Caco-2 (cell line): Measurements from ENCODE around the gene PER2. TPM values are rescaled to one million over a fixed set of nuclear protein-coding genes. Genes with fewer than 3 reads are reported as not detected.

Source experiments
- BruUV-seq: library from RNA; stranded (reverse); fragments of 400-500 nt; replicated peaks from 2 replicates; lab custom pipeline; 2021; lab: Mats Ljungman, UMichigan
- CTCF ChIA-PET: fragments of 300-600 bp; sonication (Branson Sonifier 250); formaldehyde crosslinking; loops from one replicate; lab custom pipeline; 2022; ENCODE audit warnings: antibody characterized with exemption; lab: Charles Lee
- POLR2A ChIA-PET: fragments of 300-600 bp; sonication (Branson Sonifier 250); formaldehyde crosslinking; loops from one replicate; lab custom pipeline; 2022; ENCODE audit warnings: antibody characterized with exemption; lab: Charles Lee
- DNase-seq, 2 experiments: peaks; one replicate each; pipeline versions ENCODE4 v3.0.0 to v3.0.0-alpha.2; 2020 to 2022
- H3K27me3 ChIP-seq: replicated peaks from 2 replicates; pipeline ENCODE4 v1.6.0; 2011; ENCODE audit warnings: low read length; ENCODE audit not compliant: control insufficient read depth, insufficient read depth
- H3K36me3 ChIP-seq: 2 replicates; pipeline ENCODE4 v1.5.1; 2011; ENCODE audit warnings: low read length; ENCODE audit not compliant: control insufficient read depth, insufficient read depth
- H3K4me1 ChIP-seq: fragments of 250-450 bp; sonication (Bioruptor Pico); 2 replicates; pipeline ENCODE4 v1.5.1; 2020; ENCODE audit warnings: mild to moderate bottlenecking
- H3K4me3 ChIP-seq: 2 replicates; pipeline ENCODE4 v1.5.1; 2011; ENCODE audit warnings: low read depth, mild to moderate bottlenecking, control low read depth, low read length
- H3K9me3 ChIP-seq: fragments of 250-450 bp; sonication (Bioruptor Pico); 2 replicates; pipeline ENCODE4 v1.5.1; 2020; ENCODE audit warnings: mild to moderate bottlenecking, moderate library complexity
- H3K27ac Mint-ChIP-seq: one replicate; pipeline ENCODE4 v1.8.0; 2022; ENCODE audit warnings: mixed read lengths; ENCODE audit not compliant: unreplicated experiment
- H3K27me3 Mint-ChIP-seq: one replicate; pipeline ENCODE4 v1.8.0; 2022; ENCODE audit warnings: mixed read lengths; ENCODE audit not compliant: insufficient read depth, unreplicated experiment
- H3K36me3 Mint-ChIP-seq: one replicate; pipeline ENCODE4 v1.8.0; 2022; ENCODE audit warnings: mild to moderate bottlenecking, mixed read lengths; ENCODE audit not compliant: insufficient read depth, unreplicated experiment
- H3K4me1 Mint-ChIP-seq: one replicate; pipeline ENCODE4 v1.8.0; 2022; ENCODE audit warnings: low read depth, mixed read lengths; ENCODE audit not compliant: unreplicated experiment
- H3K4me3 Mint-ChIP-seq: one replicate; pipeline ENCODE4 v1.8.0; 2022; ENCODE audit warnings: mild to moderate bottlenecking, moderate library complexity, mixed read lengths; ENCODE audit not compliant: unreplicated experiment
- H3K9me3 Mint-ChIP-seq: one replicate; pipeline ENCODE4 v1.8.0; 2022; ENCODE audit warnings: mixed read lengths; ENCODE audit not compliant: unreplicated experiment
- CTCF ChIP-seq, 2 experiments: fragments of 200-600 bp in 1 of 2; IDR thresholded peaks; 1 replicate in 1 of 2; 2 replicates in 1 of 2; pipeline versions ENCODE4 v1.5.1 to v1.8.0; 2011 to 2022; ENCODE audit warnings: antibody characterized with exemption in 1 of 2, control low read depth in 1 of 2, inconsistent platforms in 1 of 2, low read depth in 1 of 2, low read length in 1 of 2, mild to moderate bottlenecking in 1 of 2, moderate library complexity in 1 of 2; ENCODE audit not compliant: insufficient read depth in 1 of 2, severe bottlenecking in 1 of 2, unreplicated experiment in 1 of 2
- intact Hi-C: fragments of 100-400 bp; cut with micrococcal nuclease; formaldehyde crosslinking; loops from one replicate; pipeline ENCODE4 v1.10.0; 2022; ENCODE audit not compliant: unreplicated experiment
- total RNA-seq: library from RNA; stranded (reverse); gene quantifications from 2 replicates; pipeline ENCODE4 v1.2.3, GENCODE V29; 2022

Gene PER2
- total RNA-seq, 1 experiment from 2014 or later, result 12.2 TPM

- BruUV-seq, result no TSS peak
- H3K4me1 ChIP-seq, result no peaks in the 10 kb centered on the region
- no peak overlapping the region for H3K4me3 Mint-ChIP-seq
- POLR2A ChIA-PET, result no interaction called here
- no peak overlapping the region for H3K4me3 ChIP-seq
- no peak overlapping the region for H3K27ac Mint-ChIP-seq
- CTCF ChIA-PET, result no interaction called here
- DNase-seq, result no peak
- intact Hi-C loops, result no loop called here
- no peaks in the 10 kb centered on the region for H3K36me3 Mint-ChIP-seq
- no peaks in the 10 kb centered on the region for H3K9me3 ChIP-seq
- H3K36me3 ChIP-seq, result no peaks in the 10 kb centered on the region
- H3K27me3 ChIP-seq, result no peaks in the 10 kb centered on the region
- H3K9me3 Mint-ChIP-seq, result no peaks in the 10 kb centered on the region
- no peak for TF ChIP-seq CTCF (IDR thresholded peaks at IDR 0.05; ENCODE audit: insufficient read depth in 1 of 2, low read depth in 1 of 2, low read length in 1 of 2, severe bottlenecking in 1 of 2, unreplicated experiment in 1 of 2)
- H3K4me1 Mint-ChIP-seq, result no peaks in the 10 kb centered on the region
- peaks cover 5% of the 10 kb centered on the region for H3K27me3 Mint-ChIP-seq
These were observed 57.1 kb downstream of the PER2 start for GRCh38 chr2:238231251-238231793.

- H3K4me1 ChIP-seq, result no peaks in the 10 kb centered on the region
- intact Hi-C loops, result no loop called here
- ChIA-PET CTCF (no interaction called here), POLR2A (no interaction called here)
- H3K27me3 ChIP-seq, result no peaks in the 10 kb centered on the region
- no peak for DNase-seq
- H3K27me3 Mint-ChIP-seq, result peaks cover 5% of the 10 kb centered on the region
- no peaks in the 10 kb centered on the region for H3K36me3 ChIP-seq
- H3K36me3 Mint-ChIP-seq, result no peaks in the 10 kb centered on the region
- H3K4me1 Mint-ChIP-seq, result no peaks in the 10 kb centered on the region
- TF ChIP-seq CTCF (IDR thresholded peaks at IDR 0.05; ENCODE audit: insufficient read depth in 1 of 2, low read depth in 1 of 2, low read length in 1 of 2, severe bottlenecking in 1 of 2, unreplicated experiment in 1 of 2), result no peak
- BruUV-seq, result no TSS peak
- no peaks in the 10 kb centered on the region for H3K9me3 ChIP-seq
- H3K4me3 Mint-ChIP-seq, result no peak overlapping the region
- no peak overlapping the region for H3K4me3 ChIP-seq
- H3K27ac Mint-ChIP-seq, result no peak overlapping the region
- H3K9me3 Mint-ChIP-seq, result no peaks in the 10 kb centered on the region
These were observed 57.7 kb downstream of the PER2 start for GRCh38 chr2:238230699-238231098.

- Mint-ChIP-seq H3K9me3 (no peaks in the 10 kb centered on the region), H3K4me3 (no peak overlapping the region), H3K36me3 (no peaks in the 10 kb centered on the region), H3K27ac (no peak overlapping the region), H3K4me1 (no peaks in the 10 kb centered on the region), H3K27me3 (peaks cover 5% of the 10 kb centered on the region)
- Histone ChIP-seq H3K9me3 (no peaks in the 10 kb centered on the region), H3K4me3 (no peak overlapping the region), H3K4me1 (no peaks in the 10 kb centered on the region), H3K27me3 (no peaks in the 10 kb centered on the region), H3K36me3 (no peaks in the 10 kb centered on the region)
- intact Hi-C loops, result no loop called here
- no TSS peak for BruUV-seq
- TF ChIP-seq CTCF (IDR thresholded peaks at IDR 0.05; ENCODE audit: insufficient read depth in 1 of 2, low read depth in 1 of 2, low read length in 1 of 2, severe bottlenecking in 1 of 2, unreplicated experiment in 1 of 2), result no peak
- POLR2A ChIA-PET, result no interaction called here
- CTCF ChIA-PET, result no interaction called here
- DNase-seq, result no peak
These were observed 59.7 kb downstream of the PER2 start for GRCh38 chr2:238228700-238229099.
